Measurements from ENCODE around the gene PROK1. TPM values are rescaled to one million over a fixed set of nuclear protein-coding genes. Genes with fewer than 3 reads are reported as not detected.

Gene PROK1
- polyA plus RNA-seq, 1 experiment: not detected

GRCh38 chr1:110481968-110482623, 31.1 kb downstream of the PROK1 start:
- H3K27ac ChIP-seq (ENCODE audit: low read depth, low read length): no peak overlapping the region
- DNase-seq (ENCODE audit: low read depth, low spot score): no peak
- ChIA-PET POLR2A (no interaction called here), CTCF (interaction anchor here (1.0 to 2.6 kb wide), 9 partner anchors 13 to 286 kb away, joined by 3 to 18 read pairs (median 5); no protein-coding TSS in a partner anchor)
- no peak for TF ChIP-seq CTCF (IDR thresholded peaks at IDR 0.05; ENCODE audit: low read depth, low read length)
- no peak overlapping the region for H3K4me3 ChIP-seq (ENCODE audit: low read depth, low read length)
- no peaks in the 10 kb centered on the region for H3K9me3 ChIP-seq (ENCODE audit: control insufficient read depth, insufficient read depth, low read length)
- H3K27me3 ChIP-seq (ENCODE audit: control insufficient read depth, insufficient read depth, low read length): peaks cover 21% of the 10 kb centered on the region

- H3K27ac ChIP-seq (ENCODE audit: low read depth, low read length): no peak overlapping the region
- CTCF ChIA-PET: interaction anchor here (0.6 to 2.4 kb wide), 9 partner anchors 13 to 286 kb away, joined by 3 to 18 read pairs (median 4); no protein-coding TSS in a partner anchor
- H3K9me3 ChIP-seq (ENCODE audit: control insufficient read depth, insufficient read depth, low read length): no peaks in the 10 kb centered on the region
- H3K27me3 ChIP-seq (ENCODE audit: control insufficient read depth, insufficient read depth, low read length): peaks cover 21% of the 10 kb centered on the region
- TF ChIP-seq CTCF (IDR thresholded peaks at IDR 0.05; ENCODE audit: low read depth, low read length): no peak
- POLR2A ChIA-PET: no interaction called here
- DNase-seq (ENCODE audit: low read depth, low spot score): no peak
- no peak overlapping the region for H3K4me3 ChIP-seq (ENCODE audit: low read depth, low read length)
Measured at GRCh38 chr1:110482662-110483307, 31.8 kb downstream of the PROK1 start.

GRCh38 chr1:110483308-110483685, 32.3 kb downstream of the PROK1 start:
- POLR2A ChIA-PET: no interaction called here
- no peak overlapping the region for H3K4me3 ChIP-seq (ENCODE audit: low read depth, low read length)
- CTCF ChIA-PET: interaction anchor here (0.6 to 2.4 kb wide), 6 partner anchors 13 to 287 kb away, joined by 3 to 18 read pairs (median 4); no protein-coding TSS in a partner anchor

GRCh38 chr1:110484801-110485200, 33.9 kb downstream of the PROK1 start:
- TF ChIP-seq CTCF (IDR thresholded peaks at IDR 0.05; ENCODE audit: low read depth, low read length): no peak
- Histone ChIP-seq H3K27me3 (ENCODE audit: control insufficient read depth, insufficient read depth, low read length) (peaks cover 21% of the 10 kb centered on the region), H3K9me3 (ENCODE audit: control insufficient read depth, insufficient read depth, low read length) (no peaks in the 10 kb centered on the region), H3K4me3 (ENCODE audit: low read depth, low read length) (no peak overlapping the region), H3K27ac (ENCODE audit: low read depth, low read length) (no peak overlapping the region)
- POLR2A ChIA-PET: no interaction called here
- CTCF ChIA-PET: interaction anchor here (1.6 to 4.5 kb wide), 4 partner anchors 11 to 288 kb away, joined by 4 to 33 read pairs (median 8); no protein-coding TSS in a partner anchor
- no peak for DNase-seq (ENCODE audit: low read depth, low spot score)

More at GRCh38 chr1:110483308-110483685, 32.3 kb downstream of the PROK1 start:
- DNase-seq (ENCODE audit: low read depth, low spot score): no peak
- H3K27me3 ChIP-seq (ENCODE audit: control insufficient read depth, insufficient read depth, low read length): peaks cover 21% of the 10 kb centered on the region
- no peaks in the 10 kb centered on the region for H3K9me3 ChIP-seq (ENCODE audit: control insufficient read depth, insufficient read depth, low read length)
- H3K27ac ChIP-seq (ENCODE audit: low read depth, low read length): no peak overlapping the region
- TF ChIP-seq CTCF (IDR thresholded peaks at IDR 0.05; ENCODE audit: low read depth, low read length): no peak

- CTCF ChIA-PET: interaction anchor here (1.0 to 4.5 kb wide), 6 partner anchors 10 to 289 kb away, joined by 3 to 33 read pairs (median 4); no protein-coding TSS in a partner anchor
- TF ChIP-seq CTCF (IDR thresholded peaks at IDR 0.05; ENCODE audit: low read depth, low read length): no peak
Measured at GRCh38 chr1:110485725-110486124, 34.8 kb downstream of the PROK1 start.

More at GRCh38 chr1:110485725-110486124, 34.8 kb downstream of the PROK1 start:
- no peak overlapping the region for H3K27ac ChIP-seq (ENCODE audit: low read depth, low read length)
- no peak for DNase-seq (ENCODE audit: low read depth, low spot score)
- POLR2A ChIA-PET: no interaction called here
- H3K27me3 ChIP-seq (ENCODE audit: control insufficient read depth, insufficient read depth, low read length): peaks cover 21% of the 10 kb centered on the region
- no peak overlapping the region for H3K4me3 ChIP-seq (ENCODE audit: low read depth, low read length)
- no peaks in the 10 kb centered on the region for H3K9me3 ChIP-seq (ENCODE audit: control insufficient read depth, insufficient read depth, low read length)

All from AG04450 (cell line).